GM21390 (cell line): ENCODE data around the gene MAGEL2.
"Not testable (repeated sequence)": the region's sequence is repeated elsewhere in the genome, so short reads cannot be mapped to it uniquely, and the experiment has no call there.

Experiments
- ATAC-seq: cut with Tn5 transposase; IDR thresholded peaks from one replicate; pipeline ENCODE4 v1.9.1; 2021; ENCODE audit not compliant: unreplicated experiment

MAGEL2 gene

DNA sequence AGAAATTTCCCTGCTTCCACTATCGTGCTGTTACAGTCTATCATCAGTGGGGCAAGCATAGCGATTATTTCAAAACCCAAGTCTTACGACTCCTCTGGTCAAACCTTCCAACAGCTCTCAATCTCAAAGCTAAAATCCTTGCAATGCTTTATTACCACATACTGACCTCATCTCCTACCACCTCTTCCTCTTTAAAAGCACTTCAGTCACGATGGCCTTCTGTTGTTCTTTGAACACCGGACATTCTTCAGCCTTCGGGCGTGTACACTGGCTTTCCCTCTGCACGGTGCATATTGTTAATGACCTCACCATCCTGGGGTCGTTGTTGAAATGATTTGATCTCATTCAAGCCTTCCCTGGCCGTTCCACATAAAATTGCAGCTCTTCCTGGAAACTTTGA lies 31.1 kb downstream of the MAGEL2 start:
- no peak for ATAC-seq

DNA sequence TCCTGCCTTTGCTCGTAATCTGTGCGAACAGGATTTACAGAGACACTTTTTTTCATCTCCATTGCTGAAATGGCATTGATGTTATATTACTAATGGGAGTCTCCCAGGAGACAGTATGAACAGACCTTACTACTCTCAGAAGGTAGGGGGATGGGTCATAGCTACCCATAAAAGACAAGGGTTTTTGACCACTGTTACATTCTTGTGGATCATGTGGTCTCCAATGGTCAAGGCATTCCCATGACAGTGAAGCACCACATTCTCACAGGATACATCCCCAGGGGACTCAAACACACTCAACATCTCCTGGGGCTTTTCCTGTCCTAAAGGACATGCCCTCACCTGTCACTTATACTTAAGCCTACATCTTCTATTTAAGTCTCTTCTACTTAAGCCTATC lies 41.4 kb downstream of the MAGEL2 start:
- no peak for ATAC-seq

DNA sequence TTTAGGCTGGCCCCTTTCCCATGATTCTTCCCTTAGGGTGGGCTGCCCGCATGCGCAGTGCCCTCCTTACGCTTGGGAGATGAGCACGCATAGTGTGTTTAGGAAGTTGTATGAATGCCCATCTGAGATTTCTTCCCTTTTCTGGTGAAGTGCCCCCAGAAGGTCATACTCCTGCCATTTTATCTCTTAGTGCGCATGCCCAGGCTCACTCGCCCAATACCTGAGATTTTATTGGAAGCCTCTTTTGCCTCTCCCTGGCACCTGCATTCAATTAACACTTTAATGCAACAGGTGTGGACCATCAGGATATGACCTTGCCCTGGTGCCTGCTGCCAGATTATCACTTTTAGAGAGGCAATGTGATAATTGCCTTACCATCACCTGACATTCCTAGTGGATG lies 45.5 kb downstream of the MAGEL2 start:
- no peak for ATAC-seq

DNA sequence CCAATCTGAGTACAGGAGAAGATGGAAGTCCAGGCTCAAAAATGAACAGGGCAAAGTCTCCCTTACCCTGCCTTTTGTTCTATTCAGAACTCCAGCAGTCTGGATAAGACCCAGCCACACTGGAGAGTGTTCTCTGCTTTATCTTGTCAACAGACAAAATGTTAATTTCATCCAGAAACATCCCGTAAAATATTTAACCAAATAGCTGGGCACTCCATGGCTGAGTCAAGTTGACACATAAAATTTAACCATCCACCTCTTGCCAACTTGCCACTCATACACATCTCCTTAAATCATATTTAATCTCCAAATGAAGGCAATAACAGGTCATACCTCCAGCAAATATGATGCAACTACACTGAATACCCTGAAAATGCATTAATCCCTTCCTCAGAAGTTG lies 48.6 kb downstream of the MAGEL2 start:
- ATAC-seq: no peak

DNA sequence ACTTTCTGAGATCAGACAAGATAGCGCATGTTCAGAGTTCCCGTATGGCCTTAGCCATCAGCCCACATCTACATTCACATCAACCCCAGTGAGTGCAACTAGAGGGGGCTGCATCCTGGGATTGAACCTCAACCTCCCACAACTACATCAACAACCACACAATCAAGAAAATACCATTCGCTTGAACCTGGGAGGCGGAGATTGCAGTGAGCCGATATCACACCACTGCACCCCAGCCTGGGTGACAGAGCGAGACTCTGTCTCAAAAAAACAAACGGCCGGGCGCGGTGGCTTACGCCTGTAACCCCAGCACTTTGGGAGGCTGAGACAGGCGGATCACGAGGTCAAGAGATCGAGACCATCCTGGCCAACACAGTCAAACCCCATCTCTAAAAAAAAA lies 50.4 kb downstream of the MAGEL2 start:
- ATAC-seq: not testable (repeated sequence)

DNA sequence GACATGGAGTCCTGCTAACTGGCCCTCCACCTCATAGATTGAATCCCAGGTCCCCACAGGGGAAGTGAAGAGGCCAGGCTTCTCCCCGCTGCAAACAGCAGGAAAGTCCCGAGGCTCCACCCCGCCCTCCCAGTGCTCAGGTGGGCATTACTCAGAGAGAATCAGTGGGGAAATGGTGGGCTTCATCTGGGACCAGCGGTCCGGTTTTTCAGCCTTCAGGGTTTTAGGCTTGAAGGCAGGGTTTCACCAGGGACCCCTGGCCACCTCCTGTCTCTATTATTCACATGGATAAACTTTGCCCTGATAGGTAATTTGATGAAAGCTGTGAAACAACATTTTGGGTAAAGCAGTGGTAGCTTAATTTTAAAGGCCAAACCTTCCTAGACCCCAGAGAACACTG lies 50.9 kb downstream of the MAGEL2 start:
- ATAC-seq: no peak

DNA sequence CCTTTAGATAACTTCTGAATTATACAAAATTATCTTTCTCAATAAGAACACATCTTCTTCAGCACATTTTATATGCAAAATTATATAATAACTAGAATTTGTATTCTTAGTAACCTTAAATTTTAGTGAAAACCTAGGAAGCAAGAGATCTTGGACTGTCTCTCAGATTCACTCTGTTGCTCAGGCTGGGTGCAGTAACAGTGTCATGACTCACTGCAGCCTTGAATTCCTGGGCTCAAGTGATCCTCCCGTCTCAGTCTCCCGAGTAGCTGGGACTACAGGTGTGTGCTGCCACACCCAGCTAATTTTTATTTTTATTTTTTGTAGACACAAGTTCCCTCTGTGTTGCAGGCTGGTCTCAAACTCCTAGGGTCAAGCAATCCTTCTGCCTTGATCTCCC lies 52.3 kb downstream of the MAGEL2 start:
- ATAC-seq: no peak

DNA sequence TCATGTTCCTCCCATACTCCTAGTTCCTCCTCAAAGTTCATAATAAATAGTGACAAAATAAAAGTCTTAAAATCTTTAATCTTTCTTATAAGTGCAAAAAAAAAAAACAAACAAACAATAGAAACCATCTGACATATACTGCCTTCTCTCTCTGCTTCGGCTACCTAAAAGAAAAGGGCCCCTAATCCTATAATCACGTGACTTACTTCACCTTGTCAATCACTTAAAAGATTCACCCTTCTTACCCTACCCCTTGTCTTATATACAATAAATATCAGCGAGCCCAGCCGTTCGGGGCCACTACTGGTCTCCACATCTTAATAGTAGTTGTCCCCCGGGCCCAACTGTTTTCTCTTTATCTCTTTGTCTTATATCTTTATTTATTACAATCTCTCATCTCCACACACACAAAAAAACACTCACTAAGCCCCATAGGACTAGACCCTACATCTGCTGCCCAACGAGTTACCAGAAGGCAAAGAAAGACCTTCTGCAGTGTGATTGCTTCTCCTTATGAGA lies 53.4 kb downstream of the MAGEL2 start:
- no peak for ATAC-seq
